A549 (cell line): ENCODE measurements around the gene ZNF883.

Source experiments
- CTCF ChIP-seq: fragments of >200 bp; sonication (Bioruptor Twin); formaldehyde crosslinking; IDR thresholded peaks from 3 replicates; pipeline ENCODE4 v1.5.1; 2016
- FOSL2 ChIP-seq, 2 experiments: fragments of 450-650 bp in 1 of 2; fragments of >200 bp in 1 of 2; sonication (Bioruptor Twin) in 1 of 2; formaldehyde crosslinking; IDR thresholded peaks; 2 replicates each; pipeline versions ENCODE4 v1.5.0 to v1.6.1; 2016 to 2020; ENCODE audit warnings: mild to moderate bottlenecking in 1 of 2, moderate library complexity in 1 of 2
- HMGXB4 ChIP-seq: fragments of 250-450 bp; sonication (Bioruptor Pico); IDR thresholded peaks from 2 replicates; pipeline ENCODE4 v1.5.0; 2021; ENCODE audit warnings: mild to moderate bottlenecking, moderate library complexity, borderline replicate concordance
- MYC ChIP-seq: IDR thresholded peaks from 2 replicates; pipeline ENCODE4 v1.6.1; 2012; ENCODE audit warnings: mild to moderate bottlenecking, inconsistent platforms, low read length, improper control_type of control experiment, borderline replicate concordance
- RAD21 ChIP-seq, 2 experiments: fragments of >200 bp in 1 of 2; sonication (Bioruptor Twin) in 1 of 2; formaldehyde crosslinking in 1 of 2; IDR thresholded peaks in 1 of 2; conservative IDR thresholded peaks in 1 of 2; 2 replicates in 1 of 2; 3 replicates in 1 of 2; pipeline ENCODE4 v1.6.1; 2012 to 2018; ENCODE audit warnings: inconsistent platforms in 1 of 2

GRCh38 chr9:112925058-112925641, 86.8 kb downstream of the ZNF883 start:
- TF ChIP-seq CTCF: peak; percentile 66
- no peak for TF ChIP-seq MYC
- TF ChIP-seq FOSL2 (IDR thresholded peaks at IDR 0.05): no peak
- no peak for TF ChIP-seq FOSL2 (CRISPR knock-in tag; IDR thresholded peaks at IDR 0.05)
- peak; percentile 64 to 77 for TF ChIP-seq RAD21 (conservative IDR thresholded peaks at IDR 0.05 in 1 of 2, IDR thresholded peaks at IDR 0.05 in 1 of 2)
- TF ChIP-seq HMGXB4 (CRISPR knock-in tag): no peak
